Keratinocyte (primary cell): ENCODE results near the gene DUSP6. TPM values are rescaled to one million over a fixed set of nuclear protein-coding genes. Genes with fewer than 3 reads are reported as not detected.
A peak's percentile ranks its signal among the peaks of the same experiment; 100 is the strongest.

Source experiments
- DNase-seq: peaks from one replicate; pipeline ENCODE4 v3.0.0-alpha.2; 2011; ENCODE audit warnings: low read depth, missing footprints, low spot score
- FAIRE-seq: peaks from 2 replicates; lab custom pipeline; 2011; peaks lifted over from hg19 to GRCh38; lab: Jason Lieb, UNC
- H2AFZ ChIP-seq: 2 replicates; pipeline ENCODE4 v1.6.0; 2012; ENCODE audit warnings: low read length, control low read depth, inconsistent platforms; ENCODE audit not compliant: control insufficient read depth
- H3K27ac ChIP-seq: 2 replicates; pipeline ENCODE4 v1.5.1; 2011; ENCODE audit warnings: low read length; ENCODE audit not compliant: control insufficient read depth, insufficient read depth
- H3K27me3 ChIP-seq: 3 replicates; pipeline ENCODE4 v1.6.0; 2011; ENCODE audit warnings: low read length; ENCODE audit not compliant: control insufficient read depth, insufficient read depth; ENCODE audit errors: extremely low read depth
- H3K36me3 ChIP-seq, 2 experiments: 2 replicates in 1 of 2; 3 replicates in 1 of 2; pipeline ENCODE4 v1.5.1; 2011; ENCODE audit warnings: low read length in 2 of 2, mild to moderate bottlenecking in 1 of 2; ENCODE audit not compliant: control insufficient read depth in 2 of 2, insufficient read depth in 2 of 2; ENCODE audit errors: extremely low read depth in 1 of 2
- H3K4me1 ChIP-seq: 3 replicates; pipeline ENCODE4 v1.5.1; 2011; ENCODE audit warnings: low read length; ENCODE audit not compliant: control insufficient read depth, insufficient read depth; ENCODE audit errors: extremely low read depth
- H3K4me2 ChIP-seq: 3 replicates; pipeline ENCODE4 v1.6.0; 2011; ENCODE audit warnings: low read depth, low read length; ENCODE audit not compliant: control insufficient read depth, insufficient read depth; ENCODE audit errors: extremely low read depth
- H3K4me3 ChIP-seq, 3 experiments: fragments of 200-600 bp in 1 of 3; sonication (generic) in 1 of 3; 2 replicates in 2 of 3; 3 replicates in 1 of 3; pipeline ENCODE4 v1.5.1; 2011 to 2016; ENCODE audit warnings: low read length in 3 of 3, mild to moderate bottlenecking in 3 of 3, control low read depth in 2 of 3, inconsistent platforms in 1 of 3, low read depth in 1 of 3, mixed read lengths in 1 of 3, mixed run types in 1 of 3, moderate library complexity in 1 of 3; ENCODE audit not compliant: control insufficient read depth in 2 of 3, insufficient read depth in 2 of 3; ENCODE audit errors: extremely low read depth in 1 of 3
- H3K79me2 ChIP-seq: 2 replicates; pipeline ENCODE4 v1.6.0; 2012; ENCODE audit warnings: low read length; ENCODE audit not compliant: control insufficient read depth, insufficient read depth
- H3K9ac ChIP-seq: 3 replicates; pipeline ENCODE4 v1.6.0; 2011; ENCODE audit warnings: low read length; ENCODE audit not compliant: control insufficient read depth, insufficient read depth; ENCODE audit errors: extremely low read depth
- H3K9me1 ChIP-seq: 3 replicates; pipeline ENCODE4 v1.6.0; 2011; ENCODE audit warnings: low read length; ENCODE audit not compliant: control insufficient read depth, insufficient read depth; ENCODE audit errors: extremely low read depth
- H3K9me3 ChIP-seq: 2 replicates; pipeline ENCODE4 v1.5.1; 2012; ENCODE audit warnings: low read depth, low read length; ENCODE audit not compliant: control insufficient read depth
- H4K20me1 ChIP-seq: 3 replicates; pipeline ENCODE4 v1.6.0; 2011; ENCODE audit warnings: low read length; ENCODE audit not compliant: control insufficient read depth, insufficient read depth; ENCODE audit errors: extremely low read depth
- EZH2 ChIP-seq: IDR thresholded peaks from one replicate; pipeline ENCODE4 v1.6.1; 2012; ENCODE audit warnings: inconsistent platforms, mild to moderate bottlenecking, low read length, moderate library complexity
- dilution Hi-C: fragments of 300-500 bp; cut with MboI; formaldehyde crosslinking; loops from one replicate; pipeline ENCODE4 v1.7.0; 2020; ENCODE audit warnings: low sequenced_read_pairs; ENCODE audit not compliant: extremely low pct_ligation_motif_present
- polyA plus RNA-seq, 5 experiments: library from polyadenylated mRNA; depleted of rRNA in 3 of 5; stranded (reverse) in 3 of 5; stranded (forward) in 1 of 5; unstranded in 1 of 5; fragments of >200 nt; gene quantifications; 1 replicate in 1 of 5; 2 replicates in 3 of 5; 3 replicates in 1 of 5; pipeline versions ENCODE4 v1.2.1 to v1.2.3, GENCODE V29; 2011 to 2012; ENCODE audit warnings: missing spikeins in 2 of 5, low read depth in 1 of 5, low replicate concordance in 1 of 5
- TF ChIP-seq, protein P1 (sequence below), 3 experiments: IDR thresholded peaks in 1 of 3; conservative IDR thresholded peaks in 1 of 3; optimal IDR thresholded peaks in 1 of 3; 2 replicates in 2 of 3; 3 replicates in 1 of 3; pipeline versions ENCODE3 to v1.5.1; 2011; ENCODE audit warnings: low read length in 3 of 3, mild to moderate bottlenecking in 3 of 3, moderate library complexity in 2 of 3, control low read depth in 1 of 3, inconsistent platforms in 1 of 3; ENCODE audit not compliant: insufficient read depth in 2 of 3; ENCODE audit errors: extremely low read depth in 1 of 3

Gene DUSP6
- polyA plus RNA-seq, 1 donor (not counting 4 experiments of a cell fraction or from before 2014, with no cell fraction given) = 221 TPM

DNA sequence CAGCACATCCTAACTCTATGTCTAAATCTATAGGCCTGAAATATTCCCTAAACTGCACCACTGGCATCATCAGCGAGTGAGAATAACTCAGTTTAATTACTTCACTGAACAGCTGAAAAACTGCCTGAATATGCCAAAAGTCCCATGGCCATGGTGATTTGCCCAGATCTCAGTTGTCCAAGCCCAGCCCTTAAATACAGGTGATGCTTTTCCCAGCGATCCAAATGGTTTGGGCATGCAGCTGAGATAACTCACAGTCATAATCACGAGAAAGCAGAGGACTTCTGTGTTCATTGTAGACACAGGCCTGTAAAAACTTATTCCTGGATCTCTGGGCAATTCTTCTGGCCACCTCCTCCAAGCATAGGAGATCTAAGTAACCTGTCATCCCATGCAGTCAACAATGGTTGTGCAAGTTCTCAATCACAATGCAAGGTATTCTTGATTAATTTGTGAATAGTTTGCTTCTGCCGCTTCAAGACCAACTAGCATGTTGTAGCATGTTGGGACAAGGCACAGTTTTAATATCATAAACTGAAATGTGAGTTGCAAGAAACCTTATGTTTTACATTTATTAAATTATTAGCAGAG, 40.5 kb downstream of the DUSP6 start:
- Histone ChIP-seq H3K4me3 (no peak overlapping the region), H3K9me1 (no peaks in the 10 kb centered on the region), H3K27ac (no peak overlapping the region), H3K36me3 (no peaks in the 10 kb centered on the region), H3K79me2 (no peaks in the 10 kb centered on the region), H4K20me1 (no peaks in the 10 kb centered on the region), H3K9me3 (no peaks in the 10 kb centered on the region), H3K4me1 (peaks cover 6% of the 10 kb centered on the region), H3K27me3 (no peaks in the 10 kb centered on the region), H3K4me2 (no peak overlapping the region), H2AFZ (no peak overlapping the region), H3K9ac (no peak overlapping the region)
- FAIRE-seq (peak; percentile 55), DNase-seq (peak; percentile 41)
- dilution Hi-C loops = no loop called here
- TF ChIP-seq, protein P1, sequence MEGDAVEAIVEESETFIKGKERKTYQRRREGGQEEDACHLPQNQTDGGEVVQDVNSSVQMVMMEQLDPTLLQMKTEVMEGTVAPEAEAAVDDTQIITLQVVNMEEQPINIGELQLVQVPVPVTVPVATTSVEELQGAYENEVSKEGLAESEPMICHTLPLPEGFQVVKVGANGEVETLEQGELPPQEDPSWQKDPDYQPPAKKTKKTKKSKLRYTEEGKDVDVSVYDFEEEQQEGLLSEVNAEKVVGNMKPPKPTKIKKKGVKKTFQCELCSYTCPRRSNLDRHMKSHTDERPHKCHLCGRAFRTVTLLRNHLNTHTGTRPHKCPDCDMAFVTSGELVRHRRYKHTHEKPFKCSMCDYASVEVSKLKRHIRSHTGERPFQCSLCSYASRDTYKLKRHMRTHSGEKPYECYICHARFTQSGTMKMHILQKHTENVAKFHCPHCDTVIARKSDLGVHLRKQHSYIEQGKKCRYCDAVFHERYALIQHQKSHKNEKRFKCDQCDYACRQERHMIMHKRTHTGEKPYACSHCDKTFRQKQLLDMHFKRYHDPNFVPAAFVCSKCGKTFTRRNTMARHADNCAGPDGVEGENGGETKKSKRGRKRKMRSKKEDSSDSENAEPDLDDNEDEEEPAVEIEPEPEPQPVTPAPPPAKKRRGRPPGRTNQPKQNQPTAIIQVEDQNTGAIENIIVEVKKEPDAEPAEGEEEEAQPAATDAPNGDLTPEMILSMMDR (optimal IDR thresholded peaks at IDR 0.05 in 1 of 3, IDR thresholded peaks at IDR 0.05 in 1 of 3, conservative IDR thresholded peaks at IDR 0.05 in 1 of 3; ENCODE audit: extremely low read depth in 1 of 3, insufficient read depth in 2 of 3, low read length in 3 of 3) = no peak
- TF ChIP-seq EZH2 = no peak

DNA sequence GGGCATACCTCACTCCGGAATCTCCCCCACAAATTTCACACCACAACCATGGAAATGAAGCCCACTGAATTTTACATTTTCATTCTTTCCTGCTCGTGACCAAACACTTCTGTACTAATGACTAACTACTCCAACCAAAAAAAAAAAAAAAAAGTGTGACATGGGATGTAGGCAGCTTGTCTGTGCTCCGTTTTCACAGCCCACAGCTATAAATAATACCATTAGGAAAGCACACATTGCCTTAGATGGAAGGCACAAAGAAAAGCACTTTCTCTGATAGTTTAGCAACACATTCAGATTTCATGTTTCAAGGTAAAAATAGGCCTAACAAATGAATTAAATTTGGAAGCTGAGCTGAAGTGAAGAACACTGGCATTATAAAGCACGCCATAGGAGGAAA, 42.5 kb downstream of the DUSP6 start:
- no peaks in the 10 kb centered on the region for H3K9me3 ChIP-seq
- dilution Hi-C loops = no loop called here
- FAIRE-seq (no peak), DNase-seq (no peak)
- H3K79me2 ChIP-seq = no peaks in the 10 kb centered on the region
- H3K4me3 ChIP-seq = no peak overlapping the region
- H3K9ac ChIP-seq = no peak overlapping the region
- no peak overlapping the region for H2AFZ ChIP-seq
- no peaks in the 10 kb centered on the region for H4K20me1 ChIP-seq
- H3K36me3 ChIP-seq = no peaks in the 10 kb centered on the region
- no peak overlapping the region for H3K4me2 ChIP-seq
- no peak overlapping the region for H3K27ac ChIP-seq
- H3K9me1 ChIP-seq = no peaks in the 10 kb centered on the region
- H3K4me1 ChIP-seq = peaks cover 6% of the 10 kb centered on the region
- TF ChIP-seq, protein P1 (optimal IDR thresholded peaks at IDR 0.05 in 1 of 3, IDR thresholded peaks at IDR 0.05 in 1 of 3, conservative IDR thresholded peaks at IDR 0.05 in 1 of 3; ENCODE audit: extremely low read depth in 1 of 3, insufficient read depth in 2 of 3, low read length in 3 of 3) = no peak
- TF ChIP-seq EZH2 = no peak
- no peaks in the 10 kb centered on the region for H3K27me3 ChIP-seq
